NCI-H1417 treated with DMSO at 0.1 percent for 48 hours (cell line): ENCODE data around the gene ACOXL.
"Not testable (repeated sequence)": the region's sequence is repeated elsewhere in the genome, so short reads cannot be mapped to it uniquely, and the experiment has no call there.

ENCODE experiments used
- DNase-seq: peaks from one replicate; lab custom pipeline; 2025; lab: John Stamatoyannopoulos, UW

ACOXL gene

GRCh38 chr2:110829413-110830146, 97.2 kb downstream of the ACOXL start:
- DNase-seq: no peak

DNA sequence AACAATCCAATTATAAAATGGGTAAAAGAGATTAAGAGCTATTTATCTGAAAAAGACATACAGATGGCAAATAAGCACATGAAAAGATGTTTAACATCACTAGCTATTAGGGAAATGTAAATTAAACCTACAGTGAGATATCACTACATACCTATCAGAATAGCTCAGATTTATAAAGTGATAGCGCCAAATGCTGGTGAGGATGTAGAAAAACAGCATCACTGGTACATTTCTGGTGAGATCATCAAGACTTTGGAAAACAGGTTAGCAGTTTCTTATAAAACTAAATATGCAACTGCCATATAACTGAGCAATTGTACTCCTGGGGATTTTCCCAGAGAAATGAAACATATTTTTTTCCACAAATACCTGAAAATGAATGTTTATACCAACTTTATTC, 100.4 kb downstream of the ACOXL start:
- no peak for DNase-seq

DNA sequence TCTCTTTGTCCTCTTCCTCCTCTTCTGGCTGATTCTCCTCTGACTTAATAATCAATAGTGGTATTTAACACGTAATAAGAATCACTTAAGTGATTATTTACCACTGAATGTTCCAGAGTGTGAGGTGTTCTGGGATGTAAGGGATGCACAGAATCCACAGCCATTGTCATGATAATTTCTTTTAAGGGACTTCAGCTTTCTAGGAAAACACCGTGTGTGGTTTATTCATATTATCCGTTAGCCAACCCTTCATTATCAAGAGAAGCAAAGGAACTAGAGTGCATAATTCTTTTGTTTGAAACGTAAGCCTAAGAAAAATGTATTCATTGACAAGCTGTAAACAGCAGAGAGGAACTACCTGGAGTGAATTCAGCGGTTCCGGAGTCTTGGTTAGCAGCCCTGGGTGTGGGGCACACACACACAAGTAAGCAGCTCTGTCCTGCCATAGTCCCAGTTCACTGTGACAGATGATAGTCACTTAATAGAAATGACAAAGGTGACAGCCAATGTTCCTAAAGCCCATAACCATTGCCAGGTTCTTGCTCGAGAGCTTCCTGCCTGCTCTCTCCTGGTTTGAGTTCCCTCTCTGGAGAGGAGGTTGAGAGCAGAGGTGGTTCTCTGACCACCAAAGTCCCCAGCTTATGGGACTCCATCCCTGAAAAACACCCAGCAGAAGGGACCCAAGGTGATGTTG, 101.9 kb downstream of the ACOXL start:
- no peak for DNase-seq

- no peak for DNase-seq
These were observed 104.3 kb downstream of the ACOXL start for GRCh38 chr2:110836671-110837070.

DNA sequence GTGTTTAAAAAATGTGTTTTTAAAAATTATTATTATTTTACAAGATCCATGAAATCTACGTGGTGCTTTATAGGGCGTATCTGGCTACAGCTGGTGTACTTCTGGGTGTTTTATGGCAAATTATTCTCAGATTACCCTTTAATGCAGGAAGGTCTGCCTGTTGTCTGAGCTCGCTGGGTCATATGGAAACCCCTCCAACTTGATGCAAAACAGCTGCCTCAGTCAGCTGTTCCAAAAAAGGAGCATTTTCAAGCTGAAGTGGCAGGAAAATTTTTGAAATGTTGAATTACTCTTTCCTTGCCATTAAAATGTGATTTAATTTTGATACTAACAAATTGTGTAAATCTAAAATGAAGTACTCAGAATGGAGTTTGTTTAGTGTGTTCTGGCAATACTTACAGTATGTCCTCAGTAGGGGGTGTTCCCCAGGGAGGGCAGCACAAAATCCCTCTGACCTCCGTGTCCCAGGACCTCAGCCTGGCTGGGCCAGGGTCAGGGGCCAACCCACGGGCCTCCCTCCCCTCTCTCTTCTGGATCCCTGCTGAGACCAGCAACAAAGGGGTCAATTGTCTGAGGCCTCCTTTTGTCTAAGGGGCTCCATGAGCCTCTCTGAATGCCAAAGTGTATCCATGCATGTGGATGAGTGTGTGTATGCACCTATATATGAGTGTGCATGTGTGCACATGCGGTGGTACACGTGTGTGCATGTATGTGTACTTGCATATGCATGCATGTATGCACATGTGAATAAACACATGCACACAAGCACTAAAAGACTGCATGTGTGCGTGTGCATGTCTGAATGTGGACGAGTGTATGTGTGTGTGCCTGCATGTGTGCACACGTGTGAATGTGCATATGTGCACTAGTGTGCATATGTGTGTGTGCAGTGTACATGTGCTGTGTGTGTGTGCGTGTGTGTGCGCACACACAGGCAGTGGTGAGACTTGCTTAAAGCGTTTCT, 105.4 kb downstream of the ACOXL start:
- no peak for DNase-seq

- DNase-seq: no peak
These were observed 106.4 kb downstream of the ACOXL start for GRCh38 chr2:110838657-110839384.

- DNase-seq: no peak
These were observed 108.1 kb downstream of the ACOXL start for GRCh38 chr2:110840508-110840907.

DNA sequence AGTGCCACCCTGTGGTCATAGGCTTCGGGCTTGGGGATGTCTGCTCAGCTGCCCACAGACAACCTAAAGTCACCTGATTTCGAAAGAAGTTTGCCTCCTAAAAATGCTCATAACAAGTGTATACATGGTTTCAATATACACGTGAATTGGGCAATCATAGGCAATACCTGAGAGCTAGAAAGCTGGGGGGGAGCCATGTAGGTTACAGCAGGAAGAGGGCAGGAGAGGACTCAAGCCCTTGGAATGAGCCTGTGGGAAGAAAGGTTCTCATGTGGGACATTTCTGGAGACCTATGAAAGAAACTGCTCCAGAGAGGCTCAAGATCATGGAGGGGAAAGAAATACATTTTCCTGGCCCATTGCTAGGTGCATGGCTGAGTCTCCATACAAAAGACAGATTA, 109.7 kb downstream of the ACOXL start:
- no peak for DNase-seq

GRCh38 chr2:110843496-110843895, 111.1 kb downstream of the ACOXL start:
- no peak for DNase-seq

GRCh38 chr2:110843959-110844510, 111.7 kb downstream of the ACOXL start:
- DNase-seq: no peak

- no peak for DNase-seq
These were observed 115.3 kb downstream of the ACOXL start for GRCh38 chr2:110847651-110848050.

GRCh38 chr2:110848071-110848470, 115.7 kb downstream of the ACOXL start:
- DNase-seq: no peak

DNA sequence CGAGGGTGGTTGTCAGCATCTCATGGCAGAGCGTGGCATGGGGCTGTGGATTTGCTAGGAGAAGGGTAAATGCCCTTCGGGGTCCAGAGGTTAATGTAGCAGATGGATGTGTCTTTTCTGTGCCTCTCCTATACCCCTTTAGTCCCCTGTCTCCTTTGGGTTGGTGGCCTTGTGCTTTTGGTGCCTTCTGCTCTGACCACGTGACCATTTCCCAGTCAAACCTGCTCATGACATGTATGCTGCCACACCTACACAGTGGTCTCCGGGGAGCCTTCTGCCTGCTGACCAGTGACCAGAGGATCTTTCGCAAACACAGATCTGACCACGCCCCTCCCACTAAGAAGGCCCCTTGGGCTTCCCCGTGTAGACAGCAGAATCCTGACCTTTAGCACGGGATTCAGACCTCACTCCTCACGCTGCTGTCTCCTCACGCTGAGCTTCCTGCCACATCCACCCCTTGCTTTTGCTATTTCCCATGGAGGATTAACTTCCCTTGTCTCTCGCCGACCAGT, 116.2 kb downstream of the ACOXL start:
- no peak for DNase-seq

- DNase-seq: no peak
These were observed 119.2 kb downstream of the ACOXL start for GRCh38 chr2:110851531-110851930.

DNA sequence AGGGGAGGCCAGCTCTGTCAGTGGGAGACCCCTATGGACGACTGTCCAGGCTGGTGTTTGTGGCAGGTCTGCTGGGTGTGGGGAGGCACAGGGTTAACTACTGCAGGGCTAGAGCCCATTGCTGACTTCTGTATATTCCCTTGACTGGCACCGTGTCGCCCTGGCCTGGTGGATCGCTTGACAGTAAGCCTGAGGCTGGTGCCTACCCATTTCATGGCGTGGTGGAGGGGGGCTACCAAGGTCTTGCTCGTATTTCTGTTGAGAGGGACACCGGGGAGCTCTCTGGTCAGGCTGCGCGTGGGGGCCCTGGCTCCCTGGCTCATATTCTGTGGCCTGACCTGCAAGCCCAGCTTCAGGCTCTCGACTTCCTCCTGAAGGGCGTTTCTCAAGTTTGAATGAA, 119.7 kb downstream of the ACOXL start:
- no peak for DNase-seq

DNA sequence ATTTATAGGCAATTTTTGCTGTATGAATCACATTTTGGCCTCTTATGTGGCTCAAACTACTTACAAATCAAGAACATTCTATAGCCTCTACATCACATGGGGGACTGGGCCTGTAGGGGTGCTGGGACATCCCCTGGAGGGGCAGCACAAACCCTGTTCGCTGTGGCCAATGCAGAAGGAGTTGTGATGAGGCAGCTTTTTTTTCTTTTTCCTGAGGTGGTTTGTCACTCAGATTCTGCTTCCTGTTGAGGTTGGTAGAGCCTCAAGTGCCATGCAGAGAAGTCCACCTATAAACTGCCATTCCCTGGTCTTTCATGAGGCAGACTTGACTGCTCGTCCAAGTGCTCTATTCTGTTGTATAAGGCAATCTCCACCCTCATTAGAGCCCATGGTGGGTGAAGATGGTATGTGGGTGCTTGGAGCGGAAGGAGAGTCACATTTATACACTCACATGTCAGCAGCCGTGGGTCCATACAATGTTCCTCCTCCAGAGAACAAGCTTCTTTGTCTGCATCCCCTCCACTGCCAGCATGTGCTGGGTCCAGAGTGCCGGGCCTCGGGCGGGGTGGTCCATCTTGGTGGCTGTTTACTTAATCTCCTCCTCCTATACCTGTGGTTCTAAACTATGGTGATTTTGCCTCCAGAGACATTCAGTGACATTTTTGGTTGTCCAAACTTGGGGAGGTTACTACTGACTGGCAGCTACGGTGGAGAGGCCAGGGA, 120.3 kb downstream of the ACOXL start:
- no peak for DNase-seq

- no peak for DNase-seq
These were observed 121.1 kb downstream of the ACOXL start for GRCh38 chr2:110853516-110853915.

DNA sequence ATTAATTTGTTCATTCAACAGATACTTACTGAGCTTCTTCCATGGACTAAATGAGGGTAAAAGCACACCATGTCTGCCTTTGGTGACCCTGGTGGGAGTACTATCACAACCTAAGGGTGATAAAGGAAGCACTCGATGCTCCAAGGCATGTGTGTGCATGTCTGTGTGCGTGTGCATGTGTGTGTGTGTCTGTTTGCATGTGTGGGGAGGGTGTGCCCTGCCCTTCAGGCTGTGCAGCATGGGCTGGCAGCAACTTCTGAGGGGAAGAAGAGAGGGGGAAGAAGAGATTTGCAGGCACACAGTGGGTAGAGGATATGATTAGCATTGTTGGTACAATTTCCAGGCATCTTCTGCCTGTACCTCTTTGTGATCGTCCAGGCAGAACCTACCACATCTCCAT, 121.6 kb downstream of the ACOXL start:
- no peak for DNase-seq

DNA sequence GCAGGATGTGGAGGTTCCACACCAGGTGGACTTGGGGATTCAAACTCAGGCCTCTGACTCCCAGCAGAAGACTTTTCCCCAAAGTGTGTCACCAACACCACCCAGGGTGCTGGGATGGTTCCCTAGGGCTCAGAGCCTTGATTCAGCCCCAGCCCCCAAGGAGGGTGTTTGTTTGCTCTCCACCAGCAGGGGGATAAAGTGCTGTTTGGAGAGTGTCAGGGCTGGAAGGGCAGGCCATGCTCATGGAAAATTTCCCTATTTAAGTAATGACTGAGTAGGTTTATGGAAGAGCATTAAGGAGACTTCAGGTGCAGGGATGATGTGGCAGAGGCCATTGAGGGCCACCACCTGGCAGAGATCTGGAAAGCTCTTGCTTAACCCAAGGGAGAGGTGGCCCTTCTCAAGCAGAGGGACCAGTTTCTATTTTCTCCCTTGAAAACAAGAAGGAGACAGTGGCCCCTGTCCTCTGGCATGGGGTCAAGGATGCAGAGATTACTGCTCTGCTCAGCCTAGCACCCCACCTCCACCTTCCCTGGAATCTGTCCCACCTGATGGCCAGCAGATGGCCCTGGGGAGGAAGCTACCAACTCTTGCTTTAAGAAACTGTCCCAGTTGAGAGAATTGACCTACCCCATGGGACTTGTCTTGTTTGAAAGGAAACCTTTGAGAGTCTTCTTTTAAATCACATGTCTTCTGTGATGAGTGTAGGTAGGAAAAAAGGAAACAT, 122.1 kb downstream of the ACOXL start:
- no peak for DNase-seq

DNA sequence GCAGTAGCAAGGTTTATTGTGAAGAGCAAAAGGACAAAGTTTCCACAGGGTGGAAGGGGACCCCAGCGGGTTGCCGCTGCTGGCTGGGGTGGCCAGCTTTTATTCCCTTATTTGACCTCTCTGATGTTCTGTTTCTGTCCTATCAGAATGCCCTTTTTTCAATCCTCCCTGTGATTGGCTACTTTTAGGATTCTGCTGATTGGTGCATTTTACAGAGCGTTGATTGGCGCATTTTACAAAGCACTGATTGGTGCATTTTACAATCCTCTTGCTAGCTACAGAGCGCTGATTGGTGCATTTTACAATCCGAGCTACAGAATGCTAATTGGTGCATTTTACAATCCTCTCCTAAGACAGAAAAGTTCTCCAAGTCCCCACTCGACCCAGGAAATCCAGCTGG, 123.5 kb downstream of the ACOXL start:
- DNase-seq: not testable (repeated sequence)
